ENCODE measurements around the gene RB1. TPM values are rescaled to one million over a fixed set of nuclear protein-coding genes. Genes with fewer than 3 reads are reported as not detected.

Gene RB1
- total RNA-seq, 1 experiment from 2014 or later, result 36.7 TPM

DNA sequence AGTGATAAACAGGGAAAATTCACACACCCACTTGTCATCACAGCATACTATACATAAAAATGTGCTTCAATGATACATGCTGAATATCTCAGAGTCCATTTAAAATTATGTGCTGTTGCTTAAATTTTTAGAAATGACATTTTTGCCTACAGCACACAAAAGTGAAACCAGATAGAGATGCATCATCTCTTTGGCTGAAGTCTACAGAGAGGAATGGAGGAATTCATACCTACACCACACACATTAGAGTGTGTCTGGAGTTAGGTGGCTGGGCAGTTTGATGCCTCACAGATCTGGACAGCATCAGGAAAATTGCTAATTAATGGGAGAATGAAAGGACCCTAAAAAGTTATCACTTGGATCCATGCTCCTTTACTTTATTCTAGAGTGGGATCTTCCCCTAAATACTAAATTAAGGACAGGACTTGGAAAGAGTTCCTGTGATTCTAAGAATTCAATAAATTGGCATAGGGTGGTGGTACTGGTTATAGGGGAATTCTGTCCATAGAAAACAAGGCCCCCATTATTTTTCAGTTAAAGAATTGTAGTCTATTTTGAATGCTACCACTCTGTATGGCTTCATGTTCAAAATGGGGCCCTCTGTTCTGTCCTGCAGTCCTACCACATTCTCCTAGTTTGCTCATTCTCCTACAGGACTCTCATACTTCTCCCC, 188.0 kb downstream of the RB1 start:
- Histone ChIP-seq H4K20me1 (ENCODE audit: insufficient read depth) (no peaks in the 10 kb centered on the region), H3K9me2 (ENCODE audit: insufficient read depth) (no peaks in the 10 kb centered on the region), H3K79me2 (ENCODE audit: insufficient read depth, low read length) (no peaks in the 10 kb centered on the region), H3K9ac (ENCODE audit: low read length) (no peak overlapping the region), H3K4me1 (ENCODE audit: control insufficient read depth in 1 of 2, insufficient read depth in 2 of 2, low read length in 2 of 2) (no peaks in the 10 kb centered on the region), H3K4me3 (replicated peaks in 1 of 2; ENCODE audit: low read depth in 1 of 2, low read length in 2 of 2) (no peak overlapping the region), H3K36me3 (ENCODE audit: control insufficient read depth in 1 of 2, insufficient read depth in 2 of 2, low read length in 2 of 2) (no peaks in the 10 kb centered on the region), H3K27me3 (ENCODE audit: insufficient read depth, low read length) (no peaks in the 10 kb centered on the region), H2AFZ (ENCODE audit: low read depth, low read length, poor library complexity, severe bottlenecking) (no peak overlapping the region), H3K27ac (ENCODE audit: low read depth, low read length) (no peak overlapping the region), H3K9me3 (ENCODE audit: control insufficient read depth in 1 of 2, insufficient read depth in 1 of 2, low read depth in 1 of 2, low read length in 2 of 2) (no peaks in the 10 kb centered on the region), H3K4me2 (ENCODE audit: low read length) (no peak overlapping the region)
- ChIA-PET CTCF (no interaction called here), RAD21 (ENCODE audit: low non-redundant PET in 1 of 2, low total read pairs in 2 of 2, uncharacterized antibody in 2 of 2, unreplicated experiment in 2 of 2) (no interaction called here), POLR2A (no interaction called here)
- intact Hi-C loops (cut with micrococcal nuclease), result no loop called here
- BruUV-seq (replicated peaks), result no TSS peak
- TF ChIP-seq TCF7L2 (IDR thresholded peaks at IDR 0.05; ENCODE audit: borderline replicate concordance, extremely low read depth, insufficient read depth, insufficient read length) (no peak), EZH2phosphoT487 (IDR thresholded peaks at IDR 0.05; ENCODE audit: borderline replicate concordance) (no peak), EGR1 (IDR thresholded peaks at IDR 0.05; ENCODE audit: low read depth) (no peak), ZFX (IDR thresholded peaks at IDR 0.05) (no peak), SP1 (IDR thresholded peaks at IDR 0.05; ENCODE audit: low read depth) (no peak), CEBPB (IDR thresholded peaks at IDR 0.05; ENCODE audit: low read depth) (no peak), EZH2 (IDR thresholded peaks at IDR 0.05) (no peak), POLR2A (IDR thresholded peaks at IDR 0.05; ENCODE audit: borderline replicate concordance, extremely low read depth, insufficient read depth, insufficient read length) (no peak), CBX3 (IDR thresholded peaks at IDR 0.05; ENCODE audit: low read depth) (no peak), SIN3A (IDR thresholded peaks at IDR 0.05; ENCODE audit: low read depth) (no peak), ZNF274 (IDR thresholded peaks at IDR 0.05; ENCODE audit: low read depth, low read length) (no peak), JUND (IDR thresholded peaks at IDR 0.05) (no peak), SRF (IDR thresholded peaks at IDR 0.05; ENCODE audit: low read depth) (no peak), RAD21 (IDR thresholded peaks at IDR 0.05; ENCODE audit: low read depth) (no peak)
- TF ChIP-seq, protein P1, sequence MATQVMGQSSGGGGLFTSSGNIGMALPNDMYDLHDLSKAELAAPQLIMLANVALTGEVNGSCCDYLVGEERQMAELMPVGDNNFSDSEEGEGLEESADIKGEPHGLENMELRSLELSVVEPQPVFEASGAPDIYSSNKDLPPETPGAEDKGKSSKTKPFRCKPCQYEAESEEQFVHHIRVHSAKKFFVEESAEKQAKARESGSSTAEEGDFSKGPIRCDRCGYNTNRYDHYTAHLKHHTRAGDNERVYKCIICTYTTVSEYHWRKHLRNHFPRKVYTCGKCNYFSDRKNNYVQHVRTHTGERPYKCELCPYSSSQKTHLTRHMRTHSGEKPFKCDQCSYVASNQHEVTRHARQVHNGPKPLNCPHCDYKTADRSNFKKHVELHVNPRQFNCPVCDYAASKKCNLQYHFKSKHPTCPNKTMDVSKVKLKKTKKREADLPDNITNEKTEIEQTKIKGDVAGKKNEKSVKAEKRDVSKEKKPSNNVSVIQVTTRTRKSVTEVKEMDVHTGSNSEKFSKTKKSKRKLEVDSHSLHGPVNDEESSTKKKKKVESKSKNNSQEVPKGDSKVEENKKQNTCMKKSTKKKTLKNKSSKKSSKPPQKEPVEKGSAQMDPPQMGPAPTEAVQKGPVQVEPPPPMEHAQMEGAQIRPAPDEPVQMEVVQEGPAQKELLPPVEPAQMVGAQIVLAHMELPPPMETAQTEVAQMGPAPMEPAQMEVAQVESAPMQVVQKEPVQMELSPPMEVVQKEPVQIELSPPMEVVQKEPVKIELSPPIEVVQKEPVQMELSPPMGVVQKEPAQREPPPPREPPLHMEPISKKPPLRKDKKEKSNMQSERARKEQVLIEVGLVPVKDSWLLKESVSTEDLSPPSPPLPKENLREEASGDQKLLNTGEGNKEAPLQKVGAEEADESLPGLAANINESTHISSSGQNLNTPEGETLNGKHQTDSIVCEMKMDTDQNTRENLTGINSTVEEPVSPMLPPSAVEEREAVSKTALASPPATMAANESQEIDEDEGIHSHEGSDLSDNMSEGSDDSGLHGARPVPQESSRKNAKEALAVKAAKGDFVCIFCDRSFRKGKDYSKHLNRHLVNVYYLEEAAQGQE (IDR thresholded peaks at IDR 0.05; ENCODE audit: low read depth), result no peak
- TF ChIP-seq, protein P2, sequence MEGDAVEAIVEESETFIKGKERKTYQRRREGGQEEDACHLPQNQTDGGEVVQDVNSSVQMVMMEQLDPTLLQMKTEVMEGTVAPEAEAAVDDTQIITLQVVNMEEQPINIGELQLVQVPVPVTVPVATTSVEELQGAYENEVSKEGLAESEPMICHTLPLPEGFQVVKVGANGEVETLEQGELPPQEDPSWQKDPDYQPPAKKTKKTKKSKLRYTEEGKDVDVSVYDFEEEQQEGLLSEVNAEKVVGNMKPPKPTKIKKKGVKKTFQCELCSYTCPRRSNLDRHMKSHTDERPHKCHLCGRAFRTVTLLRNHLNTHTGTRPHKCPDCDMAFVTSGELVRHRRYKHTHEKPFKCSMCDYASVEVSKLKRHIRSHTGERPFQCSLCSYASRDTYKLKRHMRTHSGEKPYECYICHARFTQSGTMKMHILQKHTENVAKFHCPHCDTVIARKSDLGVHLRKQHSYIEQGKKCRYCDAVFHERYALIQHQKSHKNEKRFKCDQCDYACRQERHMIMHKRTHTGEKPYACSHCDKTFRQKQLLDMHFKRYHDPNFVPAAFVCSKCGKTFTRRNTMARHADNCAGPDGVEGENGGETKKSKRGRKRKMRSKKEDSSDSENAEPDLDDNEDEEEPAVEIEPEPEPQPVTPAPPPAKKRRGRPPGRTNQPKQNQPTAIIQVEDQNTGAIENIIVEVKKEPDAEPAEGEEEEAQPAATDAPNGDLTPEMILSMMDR (IDR thresholded peaks at IDR 0.05 in 2 of 3, conservative IDR thresholded peaks at IDR 0.05 in 1 of 3; ENCODE audit: borderline replicate concordance in 1 of 3, insufficient read depth in 1 of 3, low read depth in 2 of 3, low read length in 2 of 3), result no peak
- TF ChIP-seq, protein P3, sequence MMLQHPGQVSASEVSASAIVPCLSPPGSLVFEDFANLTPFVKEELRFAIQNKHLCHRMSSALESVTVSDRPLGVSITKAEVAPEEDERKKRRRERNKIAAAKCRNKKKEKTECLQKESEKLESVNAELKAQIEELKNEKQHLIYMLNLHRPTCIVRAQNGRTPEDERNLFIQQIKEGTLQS (IDR thresholded peaks at IDR 0.05), result no peak
- TF ChIP-seq, protein P4, sequence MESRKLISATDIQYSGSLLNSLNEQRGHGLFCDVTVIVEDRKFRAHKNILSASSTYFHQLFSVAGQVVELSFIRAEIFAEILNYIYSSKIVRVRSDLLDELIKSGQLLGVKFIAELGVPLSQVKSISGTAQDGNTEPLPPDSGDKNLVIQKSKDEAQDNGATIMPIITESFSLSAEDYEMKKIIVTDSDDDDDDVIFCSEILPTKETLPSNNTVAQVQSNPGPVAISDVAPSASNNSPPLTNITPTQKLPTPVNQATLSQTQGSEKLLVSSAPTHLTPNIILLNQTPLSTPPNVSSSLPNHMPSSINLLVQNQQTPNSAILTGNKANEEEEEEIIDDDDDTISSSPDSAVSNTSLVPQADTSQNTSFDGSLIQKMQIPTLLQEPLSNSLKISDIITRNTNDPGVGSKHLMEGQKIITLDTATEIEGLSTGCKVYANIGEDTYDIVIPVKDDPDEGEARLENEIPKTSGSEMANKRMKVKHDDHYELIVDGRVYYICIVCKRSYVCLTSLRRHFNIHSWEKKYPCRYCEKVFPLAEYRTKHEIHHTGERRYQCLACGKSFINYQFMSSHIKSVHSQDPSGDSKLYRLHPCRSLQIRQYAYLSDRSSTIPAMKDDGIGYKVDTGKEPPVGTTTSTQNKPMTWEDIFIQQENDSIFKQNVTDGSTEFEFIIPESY (IDR thresholded peaks at IDR 0.05; ENCODE audit: extremely low read depth, insufficient replicate concordance, low read length), result no peak
- DNase-seq (ENCODE audit: low read depth, low spot score) (no peak), ATAC-seq (no peak)
